PC-3 (cell line): ENCODE results near the gene DGAT2.

Experiments used
- EZH2 ChIP-seq: fragments of 300-600 bp; sonication (generic); IDR thresholded peaks from one replicate; pipeline ENCODE4 v1.6.1; 2017; ENCODE audit warnings: antibody characterized with exemption, mild to moderate bottlenecking, low read length; ENCODE audit not compliant: unreplicated experiment
- EZH2phosphoT487 ChIP-seq: fragments of 300-600 bp; sonication (generic); IDR thresholded peaks from 2 replicates; pipeline ENCODE4 v1.6.1; 2018; ENCODE audit warnings: mild to moderate bottlenecking, antibody characterized with exemption, low read length, borderline replicate concordance
- TF ChIP-seq, protein P1 (sequence below): fragments of 300-600 bp; sonication (generic); conservative IDR thresholded peaks from 2 replicates; pipeline ENCODE4 v1.5.1; 2017; ENCODE audit warnings: antibody characterized with exemption, low read depth, mild to moderate bottlenecking, low read length

GRCh38 chr11:75760710-75761493 lies 7.7 kb upstream of the DGAT2 start:
- TF ChIP-seq, protein P1, sequence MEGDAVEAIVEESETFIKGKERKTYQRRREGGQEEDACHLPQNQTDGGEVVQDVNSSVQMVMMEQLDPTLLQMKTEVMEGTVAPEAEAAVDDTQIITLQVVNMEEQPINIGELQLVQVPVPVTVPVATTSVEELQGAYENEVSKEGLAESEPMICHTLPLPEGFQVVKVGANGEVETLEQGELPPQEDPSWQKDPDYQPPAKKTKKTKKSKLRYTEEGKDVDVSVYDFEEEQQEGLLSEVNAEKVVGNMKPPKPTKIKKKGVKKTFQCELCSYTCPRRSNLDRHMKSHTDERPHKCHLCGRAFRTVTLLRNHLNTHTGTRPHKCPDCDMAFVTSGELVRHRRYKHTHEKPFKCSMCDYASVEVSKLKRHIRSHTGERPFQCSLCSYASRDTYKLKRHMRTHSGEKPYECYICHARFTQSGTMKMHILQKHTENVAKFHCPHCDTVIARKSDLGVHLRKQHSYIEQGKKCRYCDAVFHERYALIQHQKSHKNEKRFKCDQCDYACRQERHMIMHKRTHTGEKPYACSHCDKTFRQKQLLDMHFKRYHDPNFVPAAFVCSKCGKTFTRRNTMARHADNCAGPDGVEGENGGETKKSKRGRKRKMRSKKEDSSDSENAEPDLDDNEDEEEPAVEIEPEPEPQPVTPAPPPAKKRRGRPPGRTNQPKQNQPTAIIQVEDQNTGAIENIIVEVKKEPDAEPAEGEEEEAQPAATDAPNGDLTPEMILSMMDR, result no peak
- TF ChIP-seq EZH2 (no peak), EZH2phosphoT487 (no peak)
